NCI-H345 treated with DMSO at 0.1 percent for 48 hours (cell line): ENCODE results near the gene CEACAM21.

Experiments
- DNase-seq: peaks from one replicate; lab custom pipeline; 2025; ENCODE audit not compliant: unreplicated experiment; lab: John Stamatoyannopoulos, UW

Gene CEACAM21

GRCh38 chr19:41584260-41584810 lies 8.4 kb downstream of the CEACAM21 start:
- DNase-seq: no peak

- no peak for DNase-seq
These were observed 9.0 kb downstream of the CEACAM21 start for GRCh38 chr19:41584931-41585330.

- DNase-seq: no peak
These were observed 10.1 kb downstream of the CEACAM21 start for GRCh38 chr19:41586064-41586463.

- no peak for DNase-seq
These were observed 11.3 kb downstream of the CEACAM21 start for GRCh38 chr19:41587101-41587837.

- no peak for DNase-seq
These were observed 11.9 kb downstream of the CEACAM21 start for GRCh38 chr19:41587838-41588210.

- no peak for DNase-seq
These were observed 12.7 kb downstream of the CEACAM21 start for GRCh38 chr19:41588497-41589209.

- no peak for DNase-seq
These were observed 13.4 kb downstream of the CEACAM21 start for GRCh38 chr19:41589371-41589770.

- no peak for DNase-seq
These were observed 15.0 kb downstream of the CEACAM21 start for GRCh38 chr19:41590936-41591335.

GRCh38 chr19:41591951-41592562 lies 16.1 kb downstream of the CEACAM21 start:
- DNase-seq: no peak

- DNase-seq: no peak
These were observed 19.4 kb downstream of the CEACAM21 start for GRCh38 chr19:41595258-41595889.

GRCh38 chr19:41595890-41596280 lies 19.9 kb downstream of the CEACAM21 start:
- DNase-seq: no peak

GRCh38 chr19:41597600-41598041 lies 21.7 kb downstream of the CEACAM21 start:
- peak; percentile 6 for DNase-seq

- no peak for DNase-seq
These were observed 23.4 kb downstream of the CEACAM21 start for GRCh38 chr19:41599175-41599966.

GRCh38 chr19:41601771-41602170 lies 25.8 kb downstream of the CEACAM21 start:
- DNase-seq: no peak

GRCh38 chr19:41604831-41605230 lies 28.9 kb downstream of the CEACAM21 start:
- no peak for DNase-seq

- DNase-seq: no peak
These were observed 30.4 kb downstream of the CEACAM21 start for GRCh38 chr19:41606215-41606837.

- DNase-seq: no peak
These were observed 31.7 kb downstream of the CEACAM21 start for GRCh38 chr19:41607668-41608067.

GRCh38 chr19:41610789-41611188 lies 34.8 kb downstream of the CEACAM21 start:
- DNase-seq: no peak

GRCh38 chr19:41612483-41612882 lies 36.5 kb downstream of the CEACAM21 start:
- no peak for DNase-seq

- DNase-seq: no peak
These were observed 39.2 kb downstream of the CEACAM21 start for GRCh38 chr19:41615207-41615606.
